Tibial nerve (tissue), 4 donors: ENCODE measurements around the gene AKR1C4.

Source experiments
- CTCF ChIP-seq, 5 experiments: fragments of 200-600 bp in 3 of 5; fragments of 450-650 bp in 2 of 5; sonication (generic) in 3 of 5; IDR thresholded peaks; one replicate each; pipeline ENCODE4 v1.5.1; 2016 to 2019; ENCODE audit warnings: antibody characterized with exemption in 5 of 5, mild to moderate bottlenecking in 3 of 5, moderate library complexity in 2 of 5
- EP300 ChIP-seq, 2 donors: sonication (generic); formaldehyde crosslinking; IDR thresholded peaks; one replicate each; pipeline ENCODE4 v1.6.1; 2017; ENCODE audit warnings: antibody characterized with exemption in 2 of 2, mild to moderate bottlenecking in 1 of 2
- POLR2A ChIP-seq, 2 donors: fragments of 450-650 bp; IDR thresholded peaks; one replicate each; pipeline ENCODE4 v1.6.1; 2017; ENCODE audit warnings: antibody characterized with exemption in 2 of 2, mild to moderate bottlenecking in 2 of 2, moderate library complexity in 2 of 2

- TF ChIP-seq CTCF (IDR thresholded peaks at IDR 0.05) (no peak), POLR2A (IDR thresholded peaks at IDR 0.05) (no peak), EP300 (IDR thresholded peaks at IDR 0.05) (no peak)
These were observed 15.3 kb downstream of the AKR1C4 start for GRCh38 chr10:5211696-5212536.
